ENCODE results near the gene MAPK1.
"Not testable (repeated sequence)": the region's sequence is repeated elsewhere in the genome, so short reads cannot be mapped to it uniquely, and the experiment has no call there.

- not testable (repeated sequence) for TF ChIP-seq POLR2A (IDR thresholded peaks at IDR 0.05; ENCODE audit: low read depth, low read length); TAF1 (IDR thresholded peaks at IDR 0.05; ENCODE audit: borderline replicate concordance, low read depth, low read length); POLR2AphosphoS5 (IDR thresholded peaks at IDR 0.05; ENCODE audit: low read depth, low read length)
Observed at GRCh38 chr22:21817497-21817853, 50.0 kb downstream of the MAPK1 start.

Measured in GM12892 (cell line).